ENCODE results near the gene PCBP3. TPM values are rescaled to one million over a fixed set of nuclear protein-coding genes. Genes with fewer than 3 reads are reported as not detected.

Gene PCBP3
- total and polyA plus RNA-seq, 2 donors (not counting 3 experiments of a cell fraction or from before 2014, with no cell fraction given), result 0.06 to 1.1 TPM

GRCh38 chr21:45926281-45926680 is 282.8 kb downstream of the PCBP3 start:
- CTCF ChIA-PET, result no interaction called here
- POLR2A ChIA-PET, result no interaction called here
- H3K4me1 ChIP-seq (ENCODE audit: control insufficient read depth, extremely low read depth, insufficient read depth, low read length), result no peaks in the 10 kb centered on the region
- FAIRE-seq, result no peak
- no TSS peak for BruUV-seq (replicated peaks)
- H3K79me2 ChIP-seq (ENCODE audit: control insufficient read depth, insufficient read depth, low read length), result no peaks in the 10 kb centered on the region
- H3K27me3 ChIP-seq (ENCODE audit: control insufficient read depth in 2 of 2, insufficient read depth in 2 of 2, low read length in 2 of 2), result no peaks in the 10 kb centered on the region
- intact Hi-C loops (cut with micrococcal nuclease), result no loop called here
- no peak overlapping the region for H3K27ac ChIP-seq (ENCODE audit: insufficient read depth, low read depth, low read length)
- H3K4me2 ChIP-seq (ENCODE audit: insufficient read depth, low read length), result no peak overlapping the region
- H2AFZ ChIP-seq (ENCODE audit: low read depth, low read length), result no peak overlapping the region
- no peaks in the 10 kb centered on the region for H3K36me3 ChIP-seq (ENCODE audit: control insufficient read depth in 2 of 2, extremely low read depth in 1 of 2, insufficient read depth in 2 of 2, low read length in 2 of 2)
- DNase-seq (ENCODE audit: low read depth, low spot score), result no peak
- TF ChIP-seq EZH2 (IDR thresholded peaks at IDR 0.05; ENCODE audit: borderline replicate concordance, low read depth, low read length, severe bottlenecking), result no peak
- no peak for TF ChIP-seq FOS (IDR thresholded peaks at IDR 0.05; ENCODE audit: borderline replicate concordance, insufficient read depth, low read length)
- TF ChIP-seq CTCF (IDR thresholded peaks at IDR 0.05; ENCODE audit: extremely low read depth in 1 of 2, insufficient read depth in 1 of 2, low read depth in 1 of 2, low read length in 2 of 2), result no peak
- TF ChIP-seq GATA2 (IDR thresholded peaks at IDR 0.05; ENCODE audit: insufficient read depth, insufficient read length, low read depth, low read length), result no peak
- no peak for TF ChIP-seq POLR2AphosphoS5 (IDR thresholded peaks at IDR 0.05; ENCODE audit: insufficient read depth, low read depth, low read length)
- no peak for TF ChIP-seq MAX (IDR thresholded peaks at IDR 0.05; ENCODE audit: insufficient read depth, insufficient read length)
- no peak for TF ChIP-seq POLR2A (IDR thresholded peaks at IDR 0.05; ENCODE audit: low read depth, low read length)
- no peak for TF ChIP-seq JUN (IDR thresholded peaks at IDR 0.05; ENCODE audit: borderline replicate concordance, insufficient read depth, insufficient read length, low read depth)
- no peak for TF ChIP-seq MYC (IDR thresholded peaks at IDR 0.05; ENCODE audit: low read depth, low read length)
- H3K9ac ChIP-seq (replicated peaks; ENCODE audit: extremely low read depth, insufficient read depth, low read length), result no peak overlapping the region
- H3K9me1 ChIP-seq (replicated peaks; ENCODE audit: control insufficient read depth, extremely low read depth, insufficient read depth, low read length), result no peaks in the 10 kb centered on the region
- no peaks in the 10 kb centered on the region for H4K20me1 ChIP-seq (replicated peaks; ENCODE audit: control insufficient read depth, extremely low read depth, insufficient read depth, low read length)
- no peak overlapping the region for H3K4me3 ChIP-seq (replicated peaks in 1 of 3; ENCODE audit: insufficient read depth in 1 of 3, low read depth in 1 of 3, low read length in 3 of 3)
- dilution Hi-C loops (cut with MboI; ENCODE audit: extremely low pct_ligation_motif_present, low sequenced_read_pairs), result no loop called here
- H3K9me3 ChIP-seq (replicated peaks; ENCODE audit: control insufficient read depth, insufficient read depth, low read length), result peaks cover 3% of the 10 kb centered on the region

Measured in endothelial cell of umbilical vein (primary cell).